Measurements from ENCODE around the gene FAT1. TPM values are rescaled to one million over a fixed set of nuclear protein-coding genes. Genes with fewer than 3 reads are reported as not detected.
A peak's percentile ranks its signal among the peaks of the same experiment; 100 is the strongest.

Gene FAT1
- total RNA-seq, 1 experiment from 2014 or later, result 78.0 TPM

DNA sequence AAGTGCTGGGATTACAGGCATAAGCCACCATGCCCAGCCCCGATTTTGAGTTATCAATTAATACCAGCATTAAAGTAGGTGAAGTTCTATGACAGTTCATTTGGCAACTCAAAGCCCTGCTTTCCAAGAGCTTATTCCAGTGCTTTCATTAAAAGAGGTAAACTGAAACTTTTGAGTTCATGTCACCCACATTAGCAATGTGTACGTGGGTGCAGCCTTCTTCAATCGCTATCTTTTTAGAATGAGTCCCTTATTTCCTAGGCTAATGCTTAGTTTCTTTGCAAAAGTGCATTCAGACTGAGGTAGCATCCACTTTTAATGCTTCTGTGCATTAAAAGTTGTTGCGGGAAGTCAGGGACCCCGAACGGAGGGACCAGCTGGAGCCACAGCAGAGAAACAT is 142.2 kb downstream of the FAT1 start:
- in situ Hi-C loops (cut with HindIII; ENCODE audit: low pct_unique_long_range_greater_than_20kb, low sequenced_read_pairs), result no loop called here
- DNase-seq (ENCODE audit: low read depth, low spot score), result no peak

DNA sequence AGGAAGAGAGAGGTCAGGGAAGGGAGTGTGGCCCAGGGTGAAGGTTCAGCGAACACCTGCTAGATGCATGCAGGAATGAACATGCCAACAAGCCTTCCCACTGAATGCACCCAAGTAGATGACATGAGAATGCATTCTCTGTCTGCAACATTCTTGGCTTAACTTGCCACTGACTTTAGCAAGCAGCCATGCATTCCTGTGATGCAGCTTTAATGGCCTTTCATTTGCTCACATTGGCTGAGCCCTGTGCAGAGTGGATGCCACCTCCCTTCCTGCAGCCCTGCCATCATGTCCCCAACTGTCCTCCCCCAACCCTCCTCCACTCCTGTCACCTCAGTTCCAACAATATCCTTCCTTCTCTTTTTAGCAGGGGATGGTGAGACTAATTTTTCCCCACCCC is 143.0 kb downstream of the FAT1 start:
- in situ Hi-C loops (cut with HindIII; ENCODE audit: low pct_unique_long_range_greater_than_20kb, low sequenced_read_pairs), result no loop called here
- DNase-seq (ENCODE audit: low read depth, low spot score), result no peak

DNA sequence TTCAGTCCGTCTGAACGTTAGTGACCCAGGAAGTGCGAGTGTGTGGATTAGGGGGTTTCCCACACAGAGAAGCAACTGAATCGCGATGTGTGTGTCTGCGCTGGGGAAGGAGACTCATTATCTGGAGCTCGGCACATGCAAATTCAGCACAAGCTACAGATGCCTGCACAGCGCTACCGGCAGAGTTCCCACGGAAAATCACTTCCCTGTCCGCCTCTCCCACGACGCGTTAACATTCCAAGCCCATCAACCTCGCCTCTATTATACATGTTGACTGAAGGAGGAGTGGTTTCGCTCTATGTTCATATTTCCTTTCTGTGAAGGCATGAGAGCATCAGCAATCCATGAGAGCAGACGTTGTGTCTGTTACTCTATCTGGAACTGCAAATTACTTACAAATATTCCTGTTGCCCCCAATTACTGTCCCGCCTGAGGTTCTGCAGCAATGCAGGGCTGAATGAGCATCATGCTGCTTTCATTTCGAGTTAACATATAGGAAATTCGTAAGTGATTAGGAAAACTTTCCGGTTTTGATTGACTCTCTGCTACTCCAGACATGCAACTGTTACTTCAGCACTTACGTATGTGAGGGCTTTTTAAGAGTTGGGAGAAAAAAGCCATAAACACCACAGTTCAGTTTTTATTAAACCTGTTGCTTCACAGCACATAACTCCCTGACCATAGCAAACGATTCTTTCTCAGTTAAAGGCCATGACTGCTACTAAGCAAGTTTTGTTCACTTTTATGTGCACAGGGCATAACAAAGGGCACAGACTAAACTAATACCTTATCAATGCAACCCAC is 153.3 kb downstream of the FAT1 start:
- DNase-seq (ENCODE audit: low read depth, low spot score), result no peak
- in situ Hi-C loops (cut with HindIII; ENCODE audit: low pct_unique_long_range_greater_than_20kb, low sequenced_read_pairs), result no loop called here

DNA sequence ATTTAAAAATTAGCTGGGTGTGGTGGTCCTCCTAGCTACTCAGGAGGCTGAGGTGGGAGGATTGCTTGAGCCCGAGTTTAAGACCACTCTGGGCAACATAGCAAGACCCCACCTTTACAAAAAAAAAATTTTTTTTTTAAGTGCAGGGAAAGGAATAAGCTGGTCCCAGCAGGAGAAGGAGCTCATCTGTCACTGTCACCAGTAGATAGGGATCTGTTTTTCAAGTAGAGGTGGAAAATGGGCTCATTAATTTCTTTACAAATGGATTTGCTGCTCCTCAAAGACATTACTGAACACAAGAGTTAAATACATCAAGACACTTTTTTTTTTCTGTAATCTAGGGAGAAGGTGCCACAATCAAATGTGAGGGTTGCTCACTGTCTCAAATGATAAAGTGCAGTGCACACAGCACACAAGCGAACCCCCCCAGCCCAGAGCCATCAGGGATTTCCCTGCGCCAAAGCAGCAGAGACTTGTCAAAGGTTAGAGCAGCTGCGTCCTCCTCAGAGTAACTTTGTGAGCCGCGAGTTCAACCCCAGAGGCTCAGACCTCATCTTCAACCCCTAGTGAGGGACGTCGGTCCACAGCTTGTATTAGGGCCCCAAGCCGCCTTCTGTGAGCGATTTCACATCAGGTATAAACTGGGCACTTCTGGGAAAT is 154.0 kb downstream of the FAT1 start:
- in situ Hi-C loops (cut with HindIII; ENCODE audit: low pct_unique_long_range_greater_than_20kb, low sequenced_read_pairs), result no loop called here

DNA sequence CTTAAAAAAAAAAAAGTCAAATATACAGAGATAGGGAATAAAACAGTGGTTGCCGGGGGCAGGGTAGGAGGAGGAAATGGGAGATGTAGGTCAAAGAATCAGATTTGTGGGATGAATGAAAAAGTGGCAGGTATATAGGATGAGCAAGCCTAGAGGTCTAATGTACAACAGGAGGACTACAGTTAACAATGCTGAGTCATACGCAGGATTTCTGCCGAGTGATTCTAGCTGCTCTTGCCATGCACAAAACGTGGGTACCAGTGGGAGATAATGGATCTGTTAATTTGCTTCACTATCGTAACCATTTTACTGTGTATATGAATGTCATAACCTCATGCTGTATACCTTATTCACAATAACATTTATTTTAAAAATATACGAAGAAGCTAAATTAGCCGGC is 157.6 kb downstream of the FAT1 start:
- in situ Hi-C loops (cut with HindIII; ENCODE audit: low pct_unique_long_range_greater_than_20kb, low sequenced_read_pairs), result no loop called here
- no peak for DNase-seq (ENCODE audit: low read depth, low spot score)

More for the DNA sequence above, 154.0 kb downstream of the FAT1 start:
- DNase-seq (ENCODE audit: low read depth, low spot score), result no peak

DNA sequence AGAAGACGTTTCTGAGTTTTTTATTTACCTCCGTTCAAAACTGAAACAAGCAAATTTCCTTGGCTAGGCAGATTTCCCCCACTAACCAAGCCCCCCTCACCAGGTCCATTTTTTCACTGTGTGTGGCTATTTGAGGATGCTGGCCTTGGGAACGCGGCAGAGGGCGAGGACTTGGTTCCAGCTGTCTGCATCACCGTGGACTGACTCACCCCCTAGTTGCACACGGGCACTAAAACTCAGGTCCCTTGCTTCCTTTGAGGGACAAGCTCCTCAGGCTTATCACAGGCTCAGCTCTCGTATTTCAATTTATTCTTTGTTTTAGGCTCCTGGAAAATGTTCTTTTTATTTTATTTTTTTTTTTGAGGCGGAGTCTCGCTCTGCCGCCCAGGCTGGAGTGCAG is 159.9 kb downstream of the FAT1 start:
- no peak for DNase-seq (ENCODE audit: low read depth, low spot score)
- in situ Hi-C loops (cut with HindIII; ENCODE audit: low pct_unique_long_range_greater_than_20kb, low sequenced_read_pairs), result no loop called here

DNA sequence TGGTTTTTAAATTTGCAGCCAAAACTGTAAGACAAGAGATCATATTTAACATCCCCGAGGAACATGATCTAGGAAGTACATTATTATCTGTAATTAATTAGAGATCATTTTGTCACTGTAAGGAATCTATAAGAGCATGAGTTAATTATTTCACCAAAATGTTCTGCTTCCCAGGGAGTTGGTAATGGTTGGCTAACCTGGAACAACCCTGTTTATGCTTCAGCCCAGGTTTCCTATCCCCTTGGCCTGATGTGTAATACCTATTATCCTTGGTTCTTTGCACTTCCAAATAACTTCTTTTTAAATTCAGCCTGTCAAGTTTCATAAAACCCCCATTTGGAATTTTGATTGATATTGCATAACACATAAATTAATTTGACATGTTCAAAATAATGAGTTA is 161.9 kb downstream of the FAT1 start:
- in situ Hi-C loops (cut with HindIII; ENCODE audit: low pct_unique_long_range_greater_than_20kb, low sequenced_read_pairs), result no loop called here
- no peak for DNase-seq (ENCODE audit: low read depth, low spot score)

DNA sequence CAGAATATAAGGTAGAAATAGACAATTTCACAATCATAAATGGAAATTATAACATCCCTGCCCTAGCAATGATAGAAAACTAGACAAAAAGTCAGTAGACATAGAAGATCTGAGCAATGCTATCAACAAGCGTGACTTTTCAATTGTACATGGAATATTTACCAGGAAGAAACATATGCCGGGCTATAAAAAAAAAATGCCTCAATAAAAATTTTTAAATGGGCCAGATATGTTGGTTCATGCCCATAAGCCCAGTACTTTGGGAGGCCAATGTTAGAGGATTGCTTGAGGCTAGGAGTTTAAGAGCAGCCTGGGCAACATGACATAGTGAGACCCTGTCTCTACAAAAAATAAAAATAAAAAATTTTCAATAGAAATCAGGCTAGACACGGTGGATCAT is 163.0 kb downstream of the FAT1 start:
- no peak for DNase-seq (ENCODE audit: low read depth, low spot score)
- in situ Hi-C loops (cut with HindIII; ENCODE audit: low pct_unique_long_range_greater_than_20kb, low sequenced_read_pairs), result no loop called here

DNA sequence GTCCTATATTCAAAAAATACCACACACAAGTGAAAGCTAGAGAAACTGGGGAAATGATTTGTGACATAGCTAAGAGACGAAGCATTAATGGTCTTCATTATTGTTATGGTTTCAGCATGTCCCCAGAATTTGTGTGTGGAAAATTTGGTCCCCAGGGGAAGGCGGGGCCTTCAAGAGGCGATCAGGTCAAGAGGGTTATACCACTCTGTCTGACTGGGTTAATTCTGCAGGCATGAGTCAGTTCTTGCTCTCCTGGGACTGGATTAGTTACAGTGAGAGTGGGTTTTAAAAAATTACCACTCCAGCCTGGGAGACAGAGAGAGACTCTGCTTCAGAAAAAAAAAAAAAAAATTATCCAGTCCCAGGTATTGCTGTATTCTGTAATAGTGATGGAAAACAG is 166.2 kb downstream of the FAT1 start:
- no peak for DNase-seq (ENCODE audit: low read depth, low spot score)
- in situ Hi-C loops (cut with HindIII; ENCODE audit: low pct_unique_long_range_greater_than_20kb, low sequenced_read_pairs), result no loop called here

DNA sequence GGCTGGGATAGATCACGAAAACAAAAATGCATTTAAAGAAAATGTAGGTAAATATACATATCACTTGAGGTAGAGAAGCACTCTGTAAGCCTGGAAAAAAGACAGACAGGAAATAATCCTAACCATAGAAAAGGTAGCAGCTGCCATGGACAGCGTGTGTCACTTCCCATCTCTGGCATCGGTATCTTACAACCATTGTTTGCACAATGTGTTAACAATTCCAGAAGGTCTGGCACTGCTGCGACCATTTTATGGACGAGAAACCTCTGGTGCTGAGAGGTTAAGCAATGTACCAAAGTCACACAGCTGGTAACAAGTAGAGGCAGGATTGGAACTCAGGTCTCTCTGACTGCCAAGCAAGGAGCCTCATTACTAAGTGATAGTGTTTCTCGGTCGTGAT is 166.6 kb downstream of the FAT1 start:
- no peak for DNase-seq (ENCODE audit: low read depth, low spot score)

DNA sequence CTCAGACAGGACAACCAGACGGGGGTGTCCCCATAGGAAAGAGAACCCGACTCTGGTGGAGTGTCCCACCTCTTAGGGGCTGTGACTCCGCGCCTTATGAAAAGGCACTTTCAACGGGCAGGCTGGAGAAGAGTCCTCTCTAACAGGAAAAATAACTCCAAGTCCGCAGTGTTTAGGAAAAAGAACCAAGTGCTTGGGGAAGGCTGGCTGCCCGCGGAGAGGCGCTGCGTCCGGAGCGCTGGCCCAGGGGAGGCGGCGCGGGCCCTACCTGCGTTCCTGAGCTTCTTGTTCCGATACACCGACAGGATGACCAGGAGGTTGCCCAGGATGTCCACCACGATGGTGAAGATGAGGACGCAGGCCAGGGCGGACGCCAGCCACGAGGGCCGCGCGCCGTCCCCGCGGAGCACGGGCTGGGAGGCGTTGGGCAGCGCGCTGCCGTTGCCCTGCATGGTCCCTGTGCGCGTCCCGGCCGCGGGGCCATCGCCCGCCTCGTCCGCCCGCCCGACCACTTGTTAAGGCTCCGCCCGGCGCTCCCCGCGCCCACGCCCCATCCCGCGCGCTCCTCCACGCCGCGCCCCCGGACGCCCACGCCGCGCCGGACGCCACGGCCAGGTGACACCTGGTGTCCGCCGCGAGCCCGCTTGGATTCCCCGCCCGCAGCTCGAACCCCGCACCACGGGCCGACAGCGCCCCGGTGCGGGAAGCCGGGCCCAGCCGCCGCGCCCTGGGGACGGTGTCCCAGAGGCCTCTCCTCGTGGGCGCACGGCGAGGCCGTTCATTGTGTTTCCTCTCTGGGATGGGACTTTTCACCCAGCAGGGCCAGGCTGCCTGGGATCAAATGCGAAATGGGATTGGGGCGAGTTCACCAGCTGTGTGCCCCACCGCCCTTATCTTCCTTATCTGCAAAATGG is 168.5 kb downstream of the FAT1 start, which contains the start of gene MTNR1A:
MTNR1A (minus strand) TSS at position 654 of the 914 bp plus-strand sequence; CDS start at position 452, 202 bp downstream.
- no peak for DNase-seq (ENCODE audit: low read depth, low spot score)
- in situ Hi-C loops (cut with HindIII; ENCODE audit: low pct_unique_long_range_greater_than_20kb, low sequenced_read_pairs), result no loop called here

More for the DNA sequence above, 166.6 kb downstream of the FAT1 start:
- in situ Hi-C loops (cut with HindIII; ENCODE audit: low pct_unique_long_range_greater_than_20kb, low sequenced_read_pairs), result no loop called here

DNA sequence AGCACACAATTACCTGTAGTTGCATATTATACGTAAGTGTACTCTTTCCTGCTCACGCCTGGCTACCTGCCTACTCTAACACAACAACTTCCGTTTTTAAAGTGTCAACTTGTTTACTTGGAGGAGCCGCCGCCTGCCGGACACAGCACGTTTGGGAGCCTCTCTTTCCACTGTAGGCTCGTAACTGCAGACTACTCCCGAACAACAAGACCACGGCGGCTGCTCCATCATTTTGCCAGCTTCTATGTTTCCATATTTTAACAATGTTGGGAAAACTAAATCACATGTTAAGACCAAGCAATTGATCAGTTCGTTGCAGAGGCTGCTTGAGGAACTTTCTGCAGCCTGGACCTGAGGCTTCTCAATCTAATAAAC is 169.1 kb downstream of the FAT1 start:
- in situ Hi-C loops (cut with HindIII; ENCODE audit: low pct_unique_long_range_greater_than_20kb, low sequenced_read_pairs), result no loop called here

DNA sequence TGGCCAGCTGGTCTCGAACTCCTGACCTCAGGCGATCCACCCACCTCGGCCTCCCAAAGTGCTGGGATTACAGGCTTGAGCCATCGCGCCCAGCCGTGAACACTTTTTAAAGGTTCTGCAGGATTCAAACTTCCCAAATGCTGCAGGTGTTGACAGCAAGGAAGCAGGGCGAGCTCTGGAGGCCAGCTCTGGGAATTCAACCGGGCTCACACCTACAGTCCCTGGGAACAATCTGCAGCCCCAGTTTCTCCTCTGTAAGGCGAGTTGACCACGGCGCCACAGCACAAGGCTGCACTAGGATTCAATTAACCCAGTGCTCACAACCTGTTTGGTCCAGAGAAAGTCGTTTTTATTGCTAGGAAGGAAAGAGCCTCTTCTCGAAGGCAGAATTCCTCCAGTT is 169.9 kb downstream of the FAT1 start:
- in situ Hi-C loops (cut with HindIII; ENCODE audit: low pct_unique_long_range_greater_than_20kb, low sequenced_read_pairs), result no loop called here
- no peak for DNase-seq (ENCODE audit: low read depth, low spot score)

More for the DNA sequence above, 169.1 kb downstream of the FAT1 start:
- peak; percentile 23 for DNase-seq (ENCODE audit: low read depth, low spot score)

DNA sequence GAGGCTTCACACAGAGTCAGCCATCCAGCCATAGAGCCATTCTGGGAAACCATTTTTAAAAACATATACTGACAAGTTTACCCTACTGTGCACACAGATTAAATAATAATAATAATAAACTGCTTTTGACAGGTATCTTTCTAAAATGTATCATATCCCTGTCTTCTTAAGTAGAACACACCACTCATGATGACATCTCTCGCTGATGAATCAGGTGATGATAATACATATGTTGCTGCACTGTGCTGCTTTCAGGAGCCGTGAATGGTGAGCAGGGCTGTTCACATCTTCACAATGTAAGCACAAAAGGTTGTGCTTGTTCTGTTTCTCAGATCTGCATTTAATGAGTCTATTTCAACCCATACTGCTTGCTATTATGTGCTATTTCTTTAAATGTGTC is 171.8 kb downstream of the FAT1 start:
- DNase-seq (ENCODE audit: low read depth, low spot score), result no peak
- in situ Hi-C loops (cut with HindIII; ENCODE audit: low pct_unique_long_range_greater_than_20kb, low sequenced_read_pairs), result no loop called here

DNA sequence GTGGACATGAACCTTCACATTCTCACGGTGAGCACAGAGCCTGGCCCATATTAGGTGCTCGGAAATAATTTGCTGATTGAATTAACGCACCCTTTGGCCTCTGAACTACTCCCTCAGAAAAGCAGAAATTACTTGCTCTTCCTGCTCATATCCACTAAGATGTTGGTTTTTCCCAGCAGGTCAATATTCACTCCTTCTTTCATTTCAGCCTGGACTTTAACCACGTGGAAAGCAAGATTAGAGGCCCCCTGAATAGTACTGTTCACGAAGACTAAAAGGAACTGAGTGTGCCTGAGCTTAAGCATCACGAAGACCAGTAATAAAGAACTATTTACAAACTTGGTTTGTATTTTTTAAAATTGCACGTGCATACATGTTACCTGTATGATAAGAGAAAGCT is 178.2 kb downstream of the FAT1 start:
- DNase-seq (ENCODE audit: low read depth, low spot score), result no peak
- in situ Hi-C loops (cut with HindIII; ENCODE audit: low pct_unique_long_range_greater_than_20kb, low sequenced_read_pairs), result no loop called here

DNA sequence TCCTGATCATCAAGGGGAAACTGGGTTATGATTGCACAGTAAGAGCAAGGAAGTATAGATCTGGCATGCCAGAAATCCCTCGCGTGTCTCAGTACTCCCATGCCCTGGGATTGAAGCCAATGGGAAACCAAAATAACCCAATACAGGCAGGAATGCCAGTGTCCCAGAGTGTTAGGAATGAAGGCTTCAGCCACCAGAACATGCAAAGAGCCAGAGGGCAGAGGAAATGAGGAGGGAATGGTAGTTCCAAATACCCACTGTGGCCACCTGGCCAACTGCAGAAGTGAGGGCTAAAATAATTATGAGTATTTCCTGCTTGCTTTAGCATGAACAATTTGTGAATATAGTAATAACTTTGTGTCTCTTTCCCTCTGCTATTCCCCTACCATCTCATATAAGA is 180.4 kb downstream of the FAT1 start:
- in situ Hi-C loops (cut with HindIII; ENCODE audit: low pct_unique_long_range_greater_than_20kb, low sequenced_read_pairs), result no loop called here
- DNase-seq (ENCODE audit: low read depth, low spot score), result no peak

DNA sequence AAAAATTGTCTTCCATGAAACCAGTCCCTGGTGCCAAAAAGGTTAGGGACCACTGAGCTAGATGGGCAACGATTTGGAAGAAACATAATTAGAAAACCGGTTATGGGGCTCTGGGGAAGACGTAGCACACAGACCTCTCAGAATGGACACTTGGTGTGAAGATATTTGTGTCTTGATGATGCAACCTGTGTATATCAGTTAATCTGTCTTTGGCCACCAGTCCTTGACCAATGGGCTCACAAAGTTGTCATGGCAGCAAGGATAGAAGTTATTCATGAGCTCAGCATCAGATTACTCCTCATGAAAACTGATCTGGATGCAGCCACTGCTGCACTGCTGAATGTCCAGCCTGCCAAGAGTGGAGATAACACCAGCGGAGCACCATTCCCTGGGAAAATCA is 181.9 kb downstream of the FAT1 start:
- no peak for DNase-seq (ENCODE audit: low read depth, low spot score)
- in situ Hi-C loops (cut with HindIII; ENCODE audit: low pct_unique_long_range_greater_than_20kb, low sequenced_read_pairs), result no loop called here

DNA sequence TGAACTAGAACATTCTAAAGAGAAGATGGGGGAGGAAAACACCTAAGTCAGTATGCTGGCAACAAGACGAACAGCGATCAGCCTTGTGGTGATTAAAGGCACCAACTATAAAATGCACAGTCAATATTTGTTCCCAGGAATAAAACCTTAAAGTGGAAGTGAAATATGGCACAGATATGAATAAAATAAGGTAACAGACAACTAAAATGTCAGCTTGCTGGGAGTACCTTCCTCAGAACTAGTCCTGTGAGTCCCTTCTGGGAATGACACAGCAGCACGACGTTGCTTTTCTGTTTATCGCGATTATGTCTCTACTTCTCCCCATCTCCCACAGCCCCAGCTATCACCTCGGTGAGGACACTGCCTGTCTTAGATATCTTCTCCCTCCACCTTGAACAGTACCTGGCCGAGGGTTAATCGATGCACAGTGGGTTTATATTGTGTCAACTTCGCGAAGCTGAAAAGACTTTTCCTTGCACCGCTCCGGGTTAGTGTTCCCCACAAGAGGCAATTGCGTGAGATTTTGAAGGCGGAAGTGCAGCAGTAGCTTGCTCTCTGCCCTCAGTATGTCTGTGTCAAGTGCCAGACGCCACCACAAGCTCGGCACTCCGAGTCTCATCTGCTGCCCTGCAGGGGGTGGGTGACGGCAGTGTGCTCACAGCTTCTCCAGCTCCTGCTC is 185.7 kb downstream of the FAT1 start:
- no peak for DNase-seq (ENCODE audit: low read depth, low spot score)
- in situ Hi-C loops (cut with HindIII; ENCODE audit: low pct_unique_long_range_greater_than_20kb, low sequenced_read_pairs), result no loop called here
